ENCODE results near the gene MED9. TPM values are rescaled to one million over a fixed set of nuclear protein-coding genes. Genes with fewer than 3 reads are reported as not detected.

MED9 gene
- total and polyA plus RNA-seq, 8 donors = 2.9 to 14.5 (median 11.7) TPM

DNA sequence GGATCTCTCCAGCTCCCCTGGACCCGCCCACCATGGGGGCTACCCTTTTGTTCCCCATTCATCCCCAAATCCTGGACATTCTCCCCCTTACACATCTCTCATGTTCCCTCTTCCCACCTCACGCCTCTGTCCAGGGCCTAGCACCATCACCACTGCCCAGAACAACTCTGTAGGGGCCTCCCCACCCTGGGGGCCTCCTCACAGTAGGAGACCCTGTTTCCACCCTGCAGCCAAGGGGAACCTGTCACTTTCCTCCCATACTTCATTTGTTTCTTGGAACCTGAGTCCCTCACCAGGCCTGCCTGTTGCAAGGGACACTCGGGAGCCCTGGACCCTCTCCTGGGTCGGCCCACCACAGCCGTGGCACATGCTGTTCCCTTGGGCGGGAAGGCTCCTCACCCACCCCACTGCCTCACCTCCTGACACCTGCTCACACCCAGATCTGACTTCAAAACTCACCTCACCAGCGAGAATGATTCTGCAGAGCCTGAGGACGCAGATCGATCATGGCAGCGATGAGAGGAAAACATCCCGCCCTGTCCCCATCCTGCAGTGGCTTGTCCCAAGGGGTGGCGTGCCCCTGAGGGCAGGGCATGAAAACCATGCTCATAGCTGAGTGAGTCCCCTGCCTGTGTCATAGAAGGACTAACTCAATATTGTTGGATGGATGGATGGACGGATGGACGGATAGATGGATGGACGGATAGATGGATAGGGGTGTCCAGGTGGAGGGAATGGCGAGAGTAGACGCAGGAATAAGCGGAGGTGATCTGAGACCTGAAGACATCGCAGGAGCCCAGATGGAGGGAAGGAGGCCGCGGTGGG lies 26.2 kb downstream of the MED9 start:
- no peak for DNase-seq
- intact Hi-C loops (cut with DNase I; ENCODE audit: low total_unique reads) = loop anchor here (10.0 kb wide), 1 partner anchor 112 kb away; no protein-coding TSS in a partner anchor

DNA sequence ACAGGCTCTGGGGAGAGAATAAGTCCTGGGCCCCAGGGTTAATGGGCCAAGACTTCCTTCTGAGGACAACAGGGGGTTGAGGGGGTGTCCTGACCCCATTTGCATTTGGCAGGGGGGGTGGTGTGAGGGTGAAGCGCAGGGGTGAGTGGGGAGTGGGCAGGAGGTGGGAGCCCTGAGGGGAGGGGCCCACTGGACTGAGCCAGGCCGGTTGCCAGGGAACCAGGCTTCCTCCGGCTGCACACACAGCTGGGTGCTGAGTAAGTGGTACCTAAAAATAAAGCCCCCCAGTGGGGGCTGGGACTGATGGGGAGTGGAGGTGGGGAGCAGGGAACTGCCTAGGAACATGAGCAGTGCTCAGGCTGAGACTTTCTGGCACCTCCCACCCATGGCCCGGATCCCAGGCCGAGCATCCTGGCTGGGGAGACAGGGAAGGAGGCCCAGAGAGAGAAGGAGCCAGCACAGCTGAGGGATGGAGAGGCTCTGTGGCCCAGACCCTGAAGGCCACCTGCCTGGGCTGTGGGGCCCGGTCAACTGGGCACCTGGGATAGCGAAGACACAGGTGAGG lies 26.8 kb downstream of the MED9 start:
- DNase-seq = peak in 1 of 2 donors; percentile 65
- H3K27me3 ChIP-seq = no peaks in the 10 kb centered on the region
- no peaks in the 10 kb centered on the region for H3K36me3 ChIP-seq
- intact Hi-C loops (cut with DNase I; ENCODE audit: low total_unique reads) = loop anchor here (10.0 kb wide), 1 partner anchor 111 kb away; no protein-coding TSS in a partner anchor
- WGBS, 5 donors = 51 to 71% (median 63%) methylated on average over 6 to 7 of the region's 7 CpGs
- no peak overlapping the region for H3K4me3 ChIP-seq
- H3K4me1 ChIP-seq = peaks cover 0 to 10% (median 9%) of the 10 kb centered on the region in 4 donors
- H3K9me3 ChIP-seq = no peaks in the 10 kb centered on the region
- TF ChIP-seq EP300 (IDR thresholded peaks at IDR 0.05) = no peak
- TF ChIP-seq POLR2AphosphoS5 (IDR thresholded peaks at IDR 0.05) = no peak
- TF ChIP-seq POLR2A (IDR thresholded peaks at IDR 0.05) = no peak
- no peak for TF ChIP-seq CTCF (IDR thresholded peaks at IDR 0.05)
- no peak overlapping the region for H3K27ac ChIP-seq

More for the DNA sequence above, 26.2 kb downstream of the MED9 start:
- no peaks in the 10 kb centered on the region for H3K9me3 ChIP-seq
- 90 to 93% (median 92%) methylated on average over 20 to 21 of the region's 21 CpGs for WGBS, 5 donors
- no peak for TF ChIP-seq POLR2AphosphoS5 (IDR thresholded peaks at IDR 0.05)
- TF ChIP-seq EP300 (IDR thresholded peaks at IDR 0.05) = no peak
- TF ChIP-seq POLR2A (IDR thresholded peaks at IDR 0.05) = no peak
- TF ChIP-seq CTCF (IDR thresholded peaks at IDR 0.05) = no peak
- H3K36me3 ChIP-seq = no peaks in the 10 kb centered on the region
- H3K27ac ChIP-seq = no peak overlapping the region
- peaks cover 0 to 10% (median 9%) of the 10 kb centered on the region in 4 donors for H3K4me1 ChIP-seq
- no peaks in the 10 kb centered on the region for H3K27me3 ChIP-seq
- H3K4me3 ChIP-seq = no peak overlapping the region

DNA sequence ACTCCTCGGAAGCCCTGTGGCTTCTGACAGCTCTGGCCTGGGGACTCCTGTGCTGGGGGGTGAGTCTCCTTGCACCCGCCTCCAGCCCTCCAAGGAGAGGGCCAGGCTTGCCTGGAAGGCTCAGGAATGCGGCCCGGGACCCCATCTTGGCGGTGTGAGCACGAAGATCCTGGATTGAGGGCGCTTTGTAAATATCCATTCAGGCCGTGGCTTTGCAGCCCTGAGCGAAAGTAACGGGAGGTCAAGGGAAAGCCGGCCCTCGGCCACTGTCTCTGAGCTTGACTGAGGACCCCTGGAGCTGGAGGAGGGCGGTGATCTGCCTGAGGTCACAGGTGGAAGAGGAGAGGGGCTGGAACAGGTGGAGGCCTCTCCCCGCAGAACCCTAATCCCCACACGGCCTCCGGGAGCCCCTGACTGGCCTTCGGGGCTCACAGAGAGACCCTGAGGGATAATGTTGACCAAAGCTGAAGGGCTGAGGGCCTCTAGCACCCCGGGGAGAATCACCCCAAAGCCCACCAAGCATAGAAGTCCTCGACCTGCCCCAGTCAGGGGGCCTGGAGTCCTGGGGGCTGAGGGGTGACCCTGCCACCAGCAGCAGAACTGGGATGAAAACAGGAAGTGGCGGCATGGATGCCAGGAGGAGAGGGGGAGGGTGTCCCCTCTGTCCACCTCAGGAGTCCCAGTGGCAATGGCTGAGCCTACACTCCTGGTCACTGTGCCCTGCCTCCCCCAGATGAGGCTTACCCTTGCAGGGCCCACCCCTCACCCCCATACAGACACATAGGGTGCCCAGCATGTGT lies 27.7 kb downstream of the MED9 start:
- Histone ChIP-seq H3K4me1 (peaks cover 0 to 10% (median 9%) of the 10 kb centered on the region in 4 donors), H3K4me3 (no peak overlapping the region), H3K36me3 (peaks cover 0 to 6% (median 0%) of the 10 kb centered on the region in 4 donors), H3K27me3 (no peaks in the 10 kb centered on the region), H3K9me3 (no peaks in the 10 kb centered on the region), H3K27ac (no peak overlapping the region)
- WGBS, 5 donors = 76 to 85% (median 83%) methylated on average over 13 to 20 of the region's 20 CpGs
- no peak for DNase-seq
- no peak for TF ChIP-seq CTCF (IDR thresholded peaks at IDR 0.05)
- intact Hi-C loops (cut with DNase I; ENCODE audit: low total_unique reads) = loop anchor here (5.0 to 10.0 kb wide), 2 partner anchors 68 to 110 kb away; no protein-coding TSS in a partner anchor

GRCh38 chr17:17505151-17505550 lies 28.4 kb downstream of the MED9 start:
- TF ChIP-seq EP300 (IDR thresholded peaks at IDR 0.05) (no peak), POLR2A (IDR thresholded peaks at IDR 0.05) (no peak), CTCF (IDR thresholded peaks at IDR 0.05) (no peak), POLR2AphosphoS5 (IDR thresholded peaks at IDR 0.05) (no peak)

More at GRCh38 chr17:17505151-17505550, 28.4 kb downstream of the MED9 start:
- H3K4me1 ChIP-seq = peaks cover 0 to 10% (median 9%) of the 10 kb centered on the region in 4 donors
- no peaks in the 10 kb centered on the region for H3K27me3 ChIP-seq
- intact Hi-C loops (cut with DNase I; ENCODE audit: low total_unique reads) = loop anchor here (5.0 to 10.0 kb wide), 2 partner anchors 67 to 110 kb away; no protein-coding TSS in a partner anchor
- no peak for DNase-seq
- no peaks in the 10 kb centered on the region for H3K9me3 ChIP-seq
- peaks cover 0 to 7% (median 0%) of the 10 kb centered on the region in 4 donors for H3K36me3 ChIP-seq
- WGBS, 5 donors = 94 to 100% (median 97%) methylated on average over 2 to 5 of the region's 5 CpGs
- H3K4me3 ChIP-seq = no peak overlapping the region
- H3K27ac ChIP-seq = no peak overlapping the region
